HG02885 (cell line): ENCODE measurements around the gene CALD1.

ENCODE experiments used
- ATAC-seq: cut with Tn5 transposase; IDR thresholded peaks from one replicate; pipeline ENCODE4 v1.9.1; 2021; ENCODE audit warnings: mild to moderate bottlenecking; ENCODE audit not compliant: unreplicated experiment, poor library complexity

The CALD1 gene

DNA sequence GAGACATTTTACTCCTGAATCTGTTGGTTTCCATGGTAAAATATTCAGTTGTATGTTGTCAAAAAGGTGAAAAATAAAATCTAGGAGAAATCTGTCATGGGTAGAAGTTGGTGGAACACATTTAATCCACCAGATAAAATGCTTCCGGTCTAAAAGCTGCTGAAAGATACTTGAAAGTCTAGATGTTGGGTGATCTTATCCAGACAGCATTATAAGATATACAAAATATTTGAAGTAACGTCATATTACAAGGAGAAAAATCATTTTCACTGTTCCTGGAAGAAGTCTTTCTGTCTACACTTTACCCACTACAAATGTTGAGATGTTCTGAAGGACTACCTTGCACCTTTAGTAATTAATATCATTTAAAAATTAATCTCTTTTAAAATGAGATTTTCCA, 40.9 kb downstream of the CALD1 start:
- ATAC-seq = no peak

DNA sequence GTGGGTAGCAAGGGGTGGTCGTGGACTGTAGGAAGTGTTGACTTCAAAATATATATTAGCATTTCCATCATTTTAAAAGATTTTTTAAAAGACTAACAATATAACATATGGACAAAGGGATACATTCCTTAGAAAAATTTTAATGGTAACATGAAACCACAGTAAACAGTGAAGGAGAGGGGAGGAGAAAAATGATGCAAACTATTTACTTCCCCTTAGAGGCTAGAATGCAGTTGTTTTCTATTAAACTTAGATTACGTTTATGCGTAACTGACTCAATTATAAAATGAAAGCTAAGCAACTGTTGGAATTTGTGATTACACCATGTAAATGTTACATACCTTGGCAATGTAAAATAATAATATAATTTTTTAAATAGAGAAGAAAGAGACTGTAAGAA, 41.3 kb downstream of the CALD1 start:
- ATAC-seq = no peak

DNA sequence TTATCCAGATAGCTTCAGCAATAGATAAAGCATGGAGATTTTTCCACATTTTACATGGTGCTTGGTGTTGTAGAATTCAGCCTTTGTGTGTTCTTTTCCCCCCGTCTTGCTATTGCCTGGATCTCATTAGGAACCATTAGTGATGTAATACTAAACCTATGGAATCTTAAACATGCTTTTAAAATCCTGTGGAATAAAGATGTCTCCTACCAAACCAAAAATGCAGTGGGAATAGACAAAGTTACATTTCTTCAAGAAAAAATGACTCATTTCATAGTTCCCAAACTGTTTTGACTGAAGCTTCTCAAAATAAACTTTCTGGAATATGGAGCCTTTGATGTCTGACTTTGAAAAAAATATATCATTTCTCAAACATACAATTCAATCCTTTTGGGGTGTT, 44.0 kb downstream of the CALD1 start:
- ATAC-seq = no peak

DNA sequence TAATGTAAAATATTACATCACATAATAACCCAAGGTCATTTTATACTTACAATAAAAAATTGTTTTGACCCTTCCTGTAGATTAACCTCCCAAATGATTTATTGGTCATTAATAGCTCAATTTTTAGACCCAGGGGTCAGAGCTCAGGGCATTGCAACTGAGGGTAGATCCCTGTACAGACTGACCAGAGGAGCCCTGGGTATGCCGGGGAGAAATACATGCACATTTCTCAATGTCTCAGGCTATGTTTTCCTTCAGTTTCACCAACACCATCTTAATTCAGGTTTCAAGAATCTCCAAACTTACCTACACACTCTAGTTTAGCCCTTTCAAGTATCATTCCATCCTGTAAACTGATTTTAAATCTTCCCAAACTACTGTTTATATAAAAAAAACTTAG, 46.2 kb downstream of the CALD1 start:
- no peak for ATAC-seq

DNA sequence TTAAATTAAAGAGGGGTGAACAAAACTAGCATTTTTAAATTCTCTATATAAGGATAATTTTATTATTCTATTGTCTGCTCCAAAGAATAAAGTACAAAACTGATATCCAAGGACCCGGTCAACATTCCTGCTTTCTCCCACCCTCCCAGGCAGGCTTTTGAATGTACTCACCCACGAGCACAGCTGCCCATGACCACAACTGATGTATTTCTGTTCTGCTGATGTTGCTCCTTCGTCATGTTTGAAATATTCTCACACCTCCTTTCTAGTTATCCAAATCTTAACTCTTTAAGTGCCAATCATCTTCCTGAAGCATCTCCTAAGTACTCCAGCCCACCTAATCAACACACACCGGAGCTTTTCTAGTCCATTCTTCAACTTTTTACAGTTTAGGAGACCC, 46.7 kb downstream of the CALD1 start:
- ATAC-seq = no peak

DNA sequence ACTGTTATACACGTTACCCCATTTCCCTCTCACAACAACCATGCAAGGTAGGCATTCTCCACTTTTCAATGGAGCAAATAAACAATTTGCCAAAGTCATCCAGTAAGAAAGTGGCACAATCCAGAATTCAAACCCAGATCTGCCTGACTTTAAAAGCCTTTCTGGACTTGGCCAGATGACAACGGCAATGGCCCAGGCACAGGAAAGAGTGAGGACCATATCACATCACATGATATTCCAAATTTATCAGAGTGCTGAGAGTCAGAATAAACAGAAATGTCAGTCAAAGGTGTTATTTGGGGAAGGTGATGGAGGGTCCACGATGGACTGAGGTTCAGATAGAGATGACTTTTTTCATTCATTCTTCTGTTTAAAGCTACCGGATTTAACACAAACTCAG, 48.0 kb downstream of the CALD1 start:
- no peak for ATAC-seq

DNA sequence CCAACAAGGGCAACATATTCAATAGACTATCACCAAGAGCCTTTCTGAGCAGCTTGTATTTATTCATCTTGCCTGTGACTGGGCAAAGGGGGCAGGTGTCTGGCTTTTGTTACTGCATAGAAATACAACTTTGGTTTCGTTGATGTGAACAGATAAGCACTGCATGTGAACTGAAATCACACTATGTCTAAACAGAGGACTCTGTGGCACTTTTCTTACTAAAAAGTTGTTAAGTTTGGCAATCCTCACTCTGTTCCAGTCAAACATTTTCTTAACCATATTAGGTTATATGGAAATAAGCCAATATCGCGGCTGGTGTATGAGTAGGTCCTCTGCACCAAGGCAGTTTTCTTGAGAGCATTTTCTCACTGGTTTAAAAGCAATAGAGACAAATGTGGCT, 48.5 kb downstream of the CALD1 start:
- ATAC-seq = no peak

DNA sequence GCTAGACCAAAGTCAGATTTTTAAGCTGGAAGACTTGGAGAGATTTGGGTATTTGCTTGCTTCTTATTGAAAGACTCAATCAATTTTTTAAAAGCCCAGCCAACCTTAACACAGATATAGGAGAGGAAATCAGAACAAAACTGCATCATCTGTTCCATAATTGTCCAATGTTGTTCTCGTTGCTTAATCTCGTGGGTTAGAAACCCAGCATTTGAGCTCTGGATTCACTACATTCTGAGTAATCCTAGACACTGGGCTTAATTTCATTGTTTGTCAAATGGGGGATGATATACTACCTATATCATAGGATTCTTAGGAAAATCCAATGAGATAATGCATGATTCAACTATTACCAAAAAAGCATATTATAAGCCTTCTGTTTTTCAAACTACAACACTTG, 48.9 kb downstream of the CALD1 start:
- no peak for ATAC-seq

DNA sequence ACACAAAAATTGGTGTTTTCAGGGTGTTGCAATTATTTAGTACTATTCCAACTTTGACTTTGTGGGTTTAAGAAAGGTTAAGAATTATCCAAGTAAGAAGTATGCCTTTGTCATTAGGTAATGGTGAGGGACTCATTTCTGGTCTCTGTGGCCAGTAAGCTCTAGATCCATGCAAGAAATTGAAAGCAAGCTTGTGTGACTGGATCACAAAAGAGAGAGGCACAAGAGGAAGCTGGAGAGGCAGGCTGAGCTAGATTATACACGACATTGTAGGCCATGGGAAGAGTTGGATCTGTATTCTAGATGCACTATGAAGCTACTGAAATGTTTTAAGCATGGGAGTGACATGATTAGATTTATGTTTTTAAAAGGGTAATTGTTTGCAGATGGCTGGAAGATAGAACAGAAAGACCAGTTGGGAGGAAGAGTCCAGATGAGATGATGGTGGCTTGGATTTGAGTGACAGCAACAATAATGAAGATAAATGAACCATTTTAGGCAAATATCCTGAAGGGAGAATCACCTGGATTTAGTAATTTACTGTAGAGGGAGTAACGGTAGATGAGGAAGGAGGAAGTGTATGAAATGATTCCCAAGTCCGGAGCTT, 50.0 kb downstream of the CALD1 start:
- ATAC-seq = no peak

DNA sequence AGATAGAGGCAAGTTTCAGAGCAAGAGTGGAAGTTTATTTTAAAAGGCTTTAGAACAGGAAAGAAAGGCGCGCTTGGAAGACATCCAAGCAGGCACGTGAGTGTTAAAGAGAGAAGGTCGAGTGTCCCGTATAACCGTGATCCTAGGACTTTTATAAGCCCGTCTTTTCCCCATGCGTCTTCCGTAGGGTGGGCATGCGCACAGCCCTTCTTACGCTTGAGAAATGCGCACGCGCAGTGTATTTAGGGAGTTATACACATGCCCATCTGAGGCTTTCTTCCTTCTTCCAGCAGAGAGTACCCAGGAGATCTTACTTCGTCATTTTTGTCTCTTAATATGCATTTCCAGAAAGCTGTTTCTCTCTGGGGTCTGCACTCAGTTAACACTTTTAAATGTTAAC, 52.4 kb downstream of the CALD1 start:
- no peak for ATAC-seq

DNA sequence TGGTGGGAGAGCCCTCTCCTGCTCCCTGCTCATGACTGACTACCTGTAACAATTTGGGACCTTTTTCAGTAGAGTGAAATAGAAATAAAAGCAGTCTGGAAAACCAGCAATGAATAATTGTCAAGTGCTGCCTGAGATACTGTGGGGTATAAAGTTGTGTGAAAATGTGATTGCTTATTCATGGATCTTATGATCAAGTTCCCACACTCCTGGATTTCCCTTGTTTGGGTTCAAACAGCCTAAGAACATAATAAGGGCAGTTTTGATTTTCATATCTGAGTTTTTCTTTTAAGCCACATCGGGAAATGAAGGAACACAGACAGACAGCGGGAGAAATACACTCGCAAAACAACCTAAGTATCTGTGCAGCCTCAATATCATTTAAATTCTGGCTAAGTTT, 52.9 kb downstream of the CALD1 start:
- no peak for ATAC-seq

DNA sequence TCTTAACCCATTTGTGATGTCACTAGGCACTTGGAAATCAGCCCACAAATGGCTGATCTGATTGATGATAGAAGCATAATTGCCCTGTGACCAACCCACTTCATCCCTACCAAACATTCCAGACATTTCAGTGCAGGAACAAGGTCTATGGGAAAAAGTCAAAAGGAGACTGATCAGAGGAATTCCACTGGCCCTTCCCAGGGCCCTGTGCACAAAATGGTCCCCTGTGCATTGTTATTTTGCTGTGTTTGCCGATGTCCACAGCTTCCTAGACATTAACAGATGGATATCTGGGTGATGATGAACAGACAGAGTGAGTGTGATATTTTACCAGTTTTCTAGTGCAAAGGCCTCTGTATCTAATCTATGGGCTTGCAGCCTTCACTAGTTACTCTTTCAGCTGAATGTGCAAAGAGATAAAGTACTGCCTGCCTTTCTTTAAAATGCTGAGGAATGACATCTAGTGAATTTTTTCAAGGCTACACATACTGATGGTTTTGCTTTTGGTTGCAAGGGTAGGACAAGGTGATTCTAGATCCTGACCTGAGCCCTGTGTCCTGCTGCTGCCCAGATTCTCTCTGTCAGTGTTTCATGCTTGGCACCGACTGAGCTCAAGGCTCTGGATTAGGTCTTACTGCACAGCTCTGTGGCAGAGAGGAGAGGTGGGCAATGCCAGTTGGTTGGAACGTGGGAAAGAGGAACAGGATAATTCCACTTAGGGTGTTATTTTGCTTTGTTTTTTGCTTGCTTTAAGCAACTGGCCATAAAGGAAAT, 55.4 kb downstream of the CALD1 start:
- ATAC-seq = no peak

DNA sequence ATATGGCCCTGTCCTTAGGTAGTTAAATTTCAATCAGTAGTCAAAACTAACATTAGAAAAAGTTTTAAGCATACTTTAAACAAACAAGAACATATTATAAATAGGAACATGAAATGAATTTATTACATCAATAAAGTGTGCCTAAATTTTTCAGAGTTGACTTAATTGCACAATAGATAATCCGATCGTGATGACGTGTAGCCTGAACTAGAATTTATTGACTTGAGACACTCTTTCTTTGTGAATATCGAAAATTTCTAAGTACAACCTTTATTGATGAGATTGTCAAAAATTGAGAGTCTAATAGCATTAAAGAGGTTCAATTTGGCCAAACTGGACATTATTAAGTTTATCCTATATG, 56.0 kb downstream of the CALD1 start:
- ATAC-seq = no peak

DNA sequence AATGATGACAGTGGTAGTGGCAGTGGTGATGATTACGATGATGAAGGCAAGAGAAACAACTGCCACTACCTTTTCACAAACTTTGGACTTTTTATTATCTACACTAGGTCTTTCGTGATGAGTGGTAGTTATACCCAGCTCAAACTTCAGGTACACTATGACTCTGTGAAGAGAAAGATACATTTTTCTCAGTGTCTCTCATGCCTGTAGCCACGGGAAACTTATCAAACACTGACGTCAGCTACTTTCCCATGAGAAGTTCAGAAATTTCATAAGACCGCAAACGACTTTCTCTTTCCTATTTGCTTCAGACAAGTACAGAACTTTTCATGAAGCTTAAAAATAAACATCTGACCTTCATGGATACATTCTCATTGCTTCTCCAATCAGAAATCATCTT, 57.0 kb downstream of the CALD1 start:
- ATAC-seq = no peak

DNA sequence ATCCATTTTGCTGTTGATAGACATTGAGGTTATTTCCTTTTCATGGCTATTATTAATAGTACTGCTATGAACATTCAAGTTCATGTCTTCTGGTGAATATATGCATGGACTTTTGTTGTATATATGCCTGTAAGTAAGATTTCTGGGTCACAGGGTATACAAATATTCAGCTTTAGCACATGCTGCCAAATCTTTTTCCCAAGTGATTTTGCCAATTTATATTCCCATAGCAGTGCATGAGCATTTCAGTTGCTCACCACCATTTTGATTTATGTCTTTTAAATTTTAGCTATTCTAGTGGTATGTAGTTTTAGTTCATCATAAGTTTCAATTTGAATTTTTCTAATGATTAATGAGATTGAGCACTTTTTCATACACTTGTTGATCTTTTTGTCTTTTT, 59.9 kb downstream of the CALD1 start:
- no peak for ATAC-seq

DNA sequence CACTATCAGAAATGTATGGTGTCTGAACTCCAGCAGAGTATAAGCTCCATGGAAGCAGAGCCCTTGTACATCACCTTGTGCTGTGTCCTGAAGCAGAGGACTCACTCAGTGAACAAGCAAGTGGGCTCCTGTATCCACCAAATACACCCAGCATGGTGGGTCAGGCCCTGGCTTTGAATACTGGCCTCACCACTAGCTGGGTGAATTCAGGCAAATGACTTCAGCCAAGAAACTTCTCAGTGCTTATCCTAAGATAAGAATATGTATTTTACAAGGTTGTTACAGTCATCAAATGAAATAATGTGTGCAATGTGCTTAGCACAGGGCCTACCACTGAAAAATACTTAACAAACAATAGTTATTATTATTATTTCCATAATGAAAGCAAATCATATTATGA, 62.6 kb downstream of the CALD1 start:
- no peak for ATAC-seq

DNA sequence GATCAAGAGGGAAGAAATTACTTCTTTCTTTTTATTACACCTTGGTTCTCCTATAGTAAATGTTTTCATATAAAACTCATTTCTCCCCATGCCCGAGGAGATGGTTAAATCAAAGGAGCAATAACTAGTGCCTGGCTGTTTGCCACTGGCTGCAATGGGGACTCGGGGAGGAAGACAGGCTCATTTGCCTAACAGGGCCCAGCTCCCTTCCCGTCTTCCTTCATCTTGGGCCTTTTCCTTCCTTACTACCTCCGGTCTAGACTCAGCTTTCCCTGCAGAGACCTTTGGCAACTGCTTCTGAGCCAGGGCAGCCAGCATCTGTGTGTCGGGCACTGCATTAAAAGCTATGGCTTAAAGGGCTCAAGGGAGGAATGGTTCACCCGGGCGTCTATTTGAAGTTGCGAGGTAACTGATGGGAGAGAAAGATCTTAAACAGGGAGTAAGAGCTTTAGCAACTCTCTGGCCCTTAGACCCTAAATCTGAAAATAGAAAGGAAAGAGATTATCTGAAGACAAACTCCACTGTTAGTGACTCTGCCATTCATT, 63.5 kb downstream of the CALD1 start:
- ATAC-seq = no peak

DNA sequence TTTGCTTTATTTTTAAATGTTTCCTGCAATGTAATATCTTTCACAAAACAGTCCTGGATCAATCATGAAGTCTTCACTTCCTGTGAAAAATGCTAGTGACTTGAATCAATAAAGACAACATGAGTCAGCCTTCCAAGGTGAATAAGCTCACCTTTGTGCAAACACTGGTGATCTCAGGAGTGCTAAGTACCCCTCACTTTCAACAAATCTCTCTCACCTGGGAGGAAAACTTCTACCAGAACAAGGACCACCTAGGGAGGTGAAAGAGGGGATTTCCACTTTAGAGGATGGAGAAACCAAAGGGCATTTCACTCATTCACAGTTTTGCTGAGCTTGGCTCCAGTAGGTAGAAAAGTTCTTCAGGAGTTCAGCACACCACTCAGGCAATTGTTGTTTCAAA, 64.8 kb downstream of the CALD1 start:
- no peak for ATAC-seq

DNA sequence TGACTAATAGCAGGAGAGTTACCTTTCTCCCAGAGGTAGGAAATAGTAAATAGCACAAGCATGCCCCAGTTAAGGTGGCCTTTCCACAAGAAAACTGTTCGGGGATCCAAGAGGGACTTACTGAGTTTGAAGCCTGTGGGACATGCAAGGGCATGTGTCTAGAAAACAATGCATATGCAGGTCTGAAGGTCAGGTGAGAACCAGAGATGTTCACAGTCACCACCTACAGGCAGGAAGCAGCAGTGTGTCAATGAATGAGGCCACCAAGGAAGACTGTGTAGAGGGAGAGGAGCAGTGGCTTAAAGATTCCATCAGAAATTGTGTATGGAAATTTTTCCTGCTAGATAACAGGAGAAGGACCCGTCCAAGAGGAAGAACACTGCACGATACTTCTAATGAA, 66.0 kb downstream of the CALD1 start:
- peak; percentile 76 for ATAC-seq

DNA sequence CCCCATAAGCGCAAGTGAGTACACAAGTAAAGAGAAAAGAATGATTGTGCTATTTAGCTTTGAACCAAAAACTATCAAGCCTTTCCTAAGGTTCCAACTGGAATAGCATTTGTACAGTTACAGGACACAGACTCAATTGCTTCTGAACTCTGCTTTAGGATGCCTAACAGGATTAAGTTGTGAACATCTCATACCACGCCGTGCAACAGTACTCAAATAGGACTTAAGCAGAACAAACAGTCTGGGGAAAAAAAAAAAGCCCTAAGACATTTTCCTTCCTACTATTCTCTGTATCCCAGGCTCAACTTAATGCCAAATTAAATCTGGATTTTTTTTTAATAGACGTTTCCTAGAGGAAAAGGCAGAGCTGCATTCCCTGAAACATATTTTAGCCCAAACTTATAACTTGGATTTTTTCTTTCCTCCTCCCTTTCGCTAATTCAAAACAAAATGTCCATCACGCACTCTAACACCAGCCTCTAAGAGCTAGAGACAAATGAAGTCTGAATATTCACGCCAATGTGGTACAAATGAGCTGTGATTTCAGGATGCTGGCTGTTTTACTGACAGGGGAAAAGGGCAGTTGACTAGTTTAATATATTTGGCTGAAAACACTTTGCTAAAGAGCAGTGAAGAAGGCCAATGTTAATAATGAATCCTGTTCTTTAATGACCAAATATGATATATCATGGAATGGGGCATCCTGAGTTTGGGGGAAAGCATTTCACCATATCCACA, 68.6 kb downstream of the CALD1 start:
- ATAC-seq = no peak

DNA sequence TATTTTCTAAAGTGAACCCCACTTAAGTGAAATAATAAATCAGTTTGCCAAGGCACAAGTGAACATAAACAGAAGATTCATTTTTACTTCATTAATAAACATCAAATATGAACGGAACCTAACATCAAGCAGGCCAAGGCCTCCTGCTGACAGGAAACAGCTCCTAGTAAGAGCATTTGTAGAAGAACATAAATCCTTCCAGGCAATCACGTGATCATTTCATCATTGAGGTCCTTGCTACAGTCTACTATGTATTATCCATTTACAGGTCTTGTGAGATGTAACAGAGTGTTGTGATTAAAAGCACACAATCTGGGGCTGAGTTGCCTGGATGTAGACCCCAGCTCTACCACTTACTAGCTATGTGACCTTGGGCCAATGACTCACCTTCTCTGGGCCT, 70.6 kb downstream of the CALD1 start:
- no peak for ATAC-seq
